Effector memory CD4-positive, alpha-beta T cell (primary cell): Measurements from ENCODE around the gene PPP4R4.

Source experiments
- DNase-seq, 3 donors: peaks; one replicate each; pipeline ENCODE4 v3.0.0-alpha.2; 2020
- H3K27ac ChIP-seq: 2 replicates; pipeline ENCODE4 v1.7.0; 2013; ENCODE audit warnings: mild to moderate bottlenecking, low read length, moderate library complexity; ENCODE audit not compliant: insufficient read depth, poor library complexity, severe bottlenecking
- H3K27me3 ChIP-seq: replicated peaks from 2 replicates; pipeline ENCODE4 v1.7.0; 2013; ENCODE audit warnings: mild to moderate bottlenecking, low read length; ENCODE audit not compliant: insufficient read depth, control insufficient read depth, poor library complexity, severe bottlenecking
- H3K36me3 ChIP-seq: 2 replicates; pipeline ENCODE4 v1.7.0; 2013; ENCODE audit warnings: mild to moderate bottlenecking, low read length, moderate library complexity; ENCODE audit not compliant: control insufficient read depth, insufficient read depth
- H3K4me1 ChIP-seq: 2 replicates; pipeline ENCODE4 v1.7.0; 2013; ENCODE audit warnings: low read length, mild to moderate bottlenecking; ENCODE audit not compliant: control insufficient read depth, insufficient read depth, poor library complexity, severe bottlenecking
- H3K4me3 ChIP-seq: 2 replicates; pipeline ENCODE4 v1.7.0; 2013; ENCODE audit warnings: low read length, low read depth, mild to moderate bottlenecking; ENCODE audit not compliant: insufficient read depth, poor library complexity, severe bottlenecking
- H3K9me3 ChIP-seq: 2 replicates; pipeline ENCODE4 v1.7.0; 2013; ENCODE audit warnings: mild to moderate bottlenecking, low read length, moderate library complexity; ENCODE audit not compliant: control insufficient read depth

Gene PPP4R4

DNA sequence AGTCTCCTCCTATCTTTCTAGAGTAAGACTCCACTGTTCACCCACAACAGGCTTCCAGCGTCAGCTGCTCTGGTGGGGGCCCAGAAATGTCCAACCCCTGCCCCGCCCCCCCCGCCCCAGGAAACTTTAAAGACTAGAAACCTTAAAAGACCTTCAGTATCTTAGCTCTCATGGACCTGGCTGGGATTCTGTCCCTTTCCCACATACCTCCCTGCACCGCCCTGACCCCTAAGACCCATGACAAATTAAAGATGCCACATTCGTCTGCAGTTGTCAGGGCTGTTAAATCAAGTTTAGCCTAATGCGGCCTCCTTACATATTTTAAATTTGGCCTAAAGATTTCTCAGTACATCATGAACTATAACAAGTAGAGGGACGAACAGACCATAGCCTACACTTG is 129.0 kb downstream of the PPP4R4 start:
- H3K9me3 ChIP-seq: no peaks in the 10 kb centered on the region
- no peaks in the 10 kb centered on the region for H3K36me3 ChIP-seq
- H3K27me3 ChIP-seq: no peaks in the 10 kb centered on the region
- H3K27ac ChIP-seq: no peak overlapping the region
- H3K4me3 ChIP-seq: no peak overlapping the region
- H3K4me1 ChIP-seq: no peaks in the 10 kb centered on the region
- no peak for DNase-seq

DNA sequence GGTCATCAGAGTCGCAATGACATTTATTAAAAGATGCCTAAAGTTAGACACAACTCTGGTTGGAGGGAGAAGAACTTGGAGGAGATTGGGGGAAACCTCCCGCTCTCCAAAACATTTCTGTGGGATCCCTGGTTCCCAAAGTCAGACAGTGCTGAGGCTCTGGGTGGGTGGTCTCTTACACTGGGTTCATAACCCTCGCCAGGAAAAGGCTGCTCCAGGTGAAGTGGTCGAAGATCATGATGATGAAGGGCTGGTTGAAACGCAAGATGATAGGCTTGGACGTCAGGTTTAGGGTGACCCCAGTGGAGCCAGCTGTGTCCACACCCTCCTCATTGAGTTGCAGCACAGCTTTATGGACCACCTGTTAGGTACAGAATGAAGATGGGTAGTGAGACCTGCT is 130.1 kb downstream of the PPP4R4 start:
- Histone ChIP-seq H3K4me3 (no peak overlapping the region), H3K27me3 (no peaks in the 10 kb centered on the region), H3K9me3 (no peaks in the 10 kb centered on the region), H3K4me1 (no peaks in the 10 kb centered on the region), H3K27ac (no peak overlapping the region), H3K36me3 (no peaks in the 10 kb centered on the region)
- DNase-seq: no peak

DNA sequence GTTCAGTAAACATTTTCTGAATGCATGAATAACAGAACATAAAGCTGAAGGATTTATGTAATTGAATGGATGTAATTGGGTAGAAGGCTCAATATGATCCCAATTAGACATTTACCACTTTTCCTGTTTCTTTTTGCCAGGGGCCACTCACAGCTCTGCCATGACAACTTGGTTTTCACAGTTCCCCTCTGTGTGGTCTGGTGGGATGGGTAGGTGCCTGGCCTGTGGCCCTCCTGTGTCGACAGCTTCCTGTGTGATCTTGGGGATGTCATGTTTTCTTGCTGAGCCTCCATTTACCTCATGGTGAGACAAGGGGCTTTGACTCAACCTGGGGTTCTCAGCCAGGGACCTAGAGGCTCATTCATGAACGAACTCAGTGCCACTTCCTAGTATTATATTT is 131.5 kb downstream of the PPP4R4 start:
- H3K4me1 ChIP-seq: no peaks in the 10 kb centered on the region
- H3K4me3 ChIP-seq: no peak overlapping the region
- H3K27ac ChIP-seq: no peak overlapping the region
- DNase-seq: no peak
- H3K27me3 ChIP-seq: no peaks in the 10 kb centered on the region
- H3K9me3 ChIP-seq: no peaks in the 10 kb centered on the region
- no peaks in the 10 kb centered on the region for H3K36me3 ChIP-seq

DNA sequence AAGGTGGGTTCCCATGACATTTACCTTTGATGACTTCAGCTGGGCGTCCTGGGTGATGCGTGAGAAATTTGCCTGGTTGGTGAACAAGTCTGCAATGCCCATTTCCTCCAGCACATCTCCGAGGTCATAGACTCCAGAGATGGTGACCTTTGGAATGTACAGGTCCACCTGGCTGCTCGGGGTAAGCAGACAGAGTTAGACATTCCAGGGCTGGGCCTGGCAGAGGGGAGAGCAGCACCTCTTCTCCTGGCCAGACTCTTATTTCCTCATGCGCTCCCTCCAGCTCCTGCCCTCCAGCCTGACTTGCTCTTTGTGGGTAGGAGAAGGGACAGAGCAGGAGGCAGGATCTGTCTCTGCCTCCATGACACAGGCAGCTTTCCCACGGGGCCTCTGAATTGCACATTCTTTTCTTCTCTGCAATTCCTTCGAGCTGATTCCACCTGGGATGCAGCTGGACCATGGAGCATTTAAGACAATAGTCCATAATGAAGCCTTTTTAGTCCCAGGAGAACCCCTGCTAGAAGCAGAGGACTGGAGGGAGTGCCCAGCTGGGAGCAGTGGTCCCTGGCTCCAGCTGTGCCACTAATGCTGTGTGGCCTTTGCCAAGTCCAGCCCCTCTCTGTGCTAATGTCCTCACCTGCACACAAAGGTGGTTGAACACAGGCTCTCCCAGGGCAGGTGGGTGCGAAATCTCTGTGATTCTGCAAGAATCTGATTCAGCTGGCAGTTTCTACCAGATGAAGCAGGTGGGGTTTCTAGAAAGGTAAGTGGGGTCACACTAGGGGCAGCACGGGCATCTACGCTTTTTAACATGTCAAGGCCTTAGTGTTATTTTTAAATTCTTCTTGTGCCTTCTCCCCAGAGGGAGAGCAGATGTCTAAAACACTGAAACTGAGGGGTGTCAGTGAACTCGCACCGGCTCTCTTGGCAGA is 132.2 kb downstream of the PPP4R4 start:
- no peak for DNase-seq
- no peaks in the 10 kb centered on the region for H3K36me3 ChIP-seq
- no peaks in the 10 kb centered on the region for H3K4me1 ChIP-seq
- H3K9me3 ChIP-seq: no peaks in the 10 kb centered on the region
- H3K4me3 ChIP-seq: no peak overlapping the region
- no peak overlapping the region for H3K27ac ChIP-seq
- no peaks in the 10 kb centered on the region for H3K27me3 ChIP-seq

DNA sequence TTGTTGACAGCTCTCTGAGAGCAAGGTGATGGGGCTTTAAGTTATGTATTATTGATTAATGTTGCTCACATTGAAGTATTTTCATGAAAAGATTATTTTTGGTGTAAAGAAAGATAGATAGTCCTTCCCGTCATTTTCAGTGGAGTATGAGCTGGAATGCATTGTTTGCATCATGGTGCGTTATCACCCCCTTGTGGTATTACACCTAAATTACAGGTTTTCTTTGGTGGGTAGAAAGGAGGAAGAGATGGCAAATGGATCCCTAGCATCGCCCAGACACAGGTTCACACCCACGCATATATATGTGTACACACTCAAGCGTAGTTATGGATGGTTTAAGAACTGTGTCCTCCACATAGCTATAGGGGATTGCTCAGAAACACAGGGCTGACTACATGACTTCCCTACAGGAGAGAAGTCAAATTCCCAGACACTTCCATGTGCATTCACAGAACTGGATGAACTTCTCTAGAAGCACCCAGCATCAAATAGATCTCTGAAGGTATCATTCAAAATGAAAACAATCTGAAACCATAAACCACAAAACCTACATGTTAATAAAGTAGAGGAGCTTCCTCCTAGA is 133.4 kb downstream of the PPP4R4 start:
- Histone ChIP-seq H3K4me1 (no peaks in the 10 kb centered on the region), H3K9me3 (no peaks in the 10 kb centered on the region), H3K4me3 (no peak overlapping the region), H3K27ac (no peak overlapping the region), H3K27me3 (no peaks in the 10 kb centered on the region), H3K36me3 (no peaks in the 10 kb centered on the region)
- DNase-seq: no peak

DNA sequence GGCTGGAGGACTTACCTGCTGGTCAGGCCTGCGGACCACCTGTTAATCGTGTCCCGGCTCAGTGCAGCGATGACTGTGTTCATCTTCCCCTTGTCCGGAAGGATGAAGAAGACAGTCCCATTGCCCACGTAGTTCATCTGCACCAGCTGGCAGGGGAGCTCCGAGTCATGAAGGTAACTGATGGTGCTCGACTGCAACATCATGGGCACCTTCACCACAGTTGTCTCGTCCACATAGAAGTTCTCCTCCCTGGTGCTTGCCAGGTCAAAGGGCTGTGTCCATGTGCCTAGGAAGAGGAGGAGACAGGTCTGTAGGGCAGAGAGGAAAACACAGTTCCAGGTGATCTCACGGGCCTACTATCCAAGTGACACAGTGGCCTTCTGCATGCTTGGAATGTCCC is 135.6 kb downstream of the PPP4R4 start:
- DNase-seq: no peak
- no peaks in the 10 kb centered on the region for H3K27me3 ChIP-seq
- no peak overlapping the region for H3K4me3 ChIP-seq
- H3K4me1 ChIP-seq: no peaks in the 10 kb centered on the region
- H3K36me3 ChIP-seq: no peaks in the 10 kb centered on the region
- H3K9me3 ChIP-seq: no peaks in the 10 kb centered on the region
- no peak overlapping the region for H3K27ac ChIP-seq

DNA sequence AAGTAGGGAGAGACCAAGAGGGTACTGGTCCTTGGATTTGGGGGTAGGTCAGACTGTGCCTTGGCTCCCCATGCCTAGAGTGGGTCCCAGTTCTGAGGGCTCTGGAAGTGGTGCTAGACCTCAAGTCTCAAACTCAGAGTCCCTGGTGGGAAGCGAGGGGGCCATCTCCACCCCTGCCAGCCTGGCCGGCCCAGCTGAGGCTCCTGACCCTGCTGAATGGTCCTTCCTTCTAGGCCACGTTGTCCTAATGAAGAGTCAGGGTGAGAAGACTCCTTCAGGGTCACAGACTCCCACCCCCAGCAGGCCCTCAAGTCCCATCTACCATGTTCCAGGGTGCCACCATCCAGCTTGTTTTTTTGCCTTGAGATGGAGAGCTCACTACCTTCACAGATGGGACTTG is 136.1 kb downstream of the PPP4R4 start:
- DNase-seq: no peak
- no peaks in the 10 kb centered on the region for H3K36me3 ChIP-seq
- H3K4me3 ChIP-seq: no peak overlapping the region

DNA sequence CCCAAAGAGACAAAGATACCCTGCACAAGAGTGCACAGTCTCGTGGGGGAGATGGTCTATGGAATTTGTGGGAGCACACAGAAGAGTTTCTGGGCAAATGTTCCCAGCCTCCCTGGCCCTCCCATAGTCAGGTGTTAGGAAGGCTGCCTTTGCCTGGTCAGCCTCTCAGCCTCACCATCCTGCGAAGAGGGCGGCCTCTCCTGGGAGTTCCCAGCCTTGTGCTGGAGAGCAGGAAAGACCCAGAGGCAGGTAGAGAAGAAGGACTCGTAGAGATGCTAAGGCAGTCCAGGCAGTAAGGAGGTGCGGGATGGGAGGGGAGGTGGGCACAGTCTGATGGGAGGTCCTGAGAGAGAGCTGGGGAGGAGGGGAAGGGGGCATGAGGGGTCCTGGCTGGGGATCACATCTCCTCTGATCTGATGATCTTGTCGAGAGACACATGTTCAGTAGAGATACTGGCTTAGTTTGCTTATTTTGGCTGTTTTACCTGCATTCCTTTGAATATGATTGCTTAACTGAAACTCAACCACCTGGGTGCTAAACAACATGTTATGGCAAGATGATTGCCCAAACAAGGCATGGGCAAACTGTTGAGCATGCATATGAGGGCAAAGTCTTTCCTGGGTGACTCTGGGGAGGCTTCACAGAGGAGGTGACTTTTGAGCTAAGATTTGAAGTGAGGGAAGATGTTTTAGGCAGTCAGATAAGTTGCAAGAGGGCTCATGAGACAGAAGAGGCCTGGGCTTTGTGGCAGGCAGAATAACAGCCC is 138.5 kb downstream of the PPP4R4 start:
- DNase-seq: no peak
- H3K27ac ChIP-seq: no peak overlapping the region
- no peak overlapping the region for H3K4me3 ChIP-seq

More for the DNA sequence above, 136.1 kb downstream of the PPP4R4 start:
- no peak overlapping the region for H3K27ac ChIP-seq
- H3K4me1 ChIP-seq: no peaks in the 10 kb centered on the region
- no peaks in the 10 kb centered on the region for H3K9me3 ChIP-seq
- no peaks in the 10 kb centered on the region for H3K27me3 ChIP-seq

DNA sequence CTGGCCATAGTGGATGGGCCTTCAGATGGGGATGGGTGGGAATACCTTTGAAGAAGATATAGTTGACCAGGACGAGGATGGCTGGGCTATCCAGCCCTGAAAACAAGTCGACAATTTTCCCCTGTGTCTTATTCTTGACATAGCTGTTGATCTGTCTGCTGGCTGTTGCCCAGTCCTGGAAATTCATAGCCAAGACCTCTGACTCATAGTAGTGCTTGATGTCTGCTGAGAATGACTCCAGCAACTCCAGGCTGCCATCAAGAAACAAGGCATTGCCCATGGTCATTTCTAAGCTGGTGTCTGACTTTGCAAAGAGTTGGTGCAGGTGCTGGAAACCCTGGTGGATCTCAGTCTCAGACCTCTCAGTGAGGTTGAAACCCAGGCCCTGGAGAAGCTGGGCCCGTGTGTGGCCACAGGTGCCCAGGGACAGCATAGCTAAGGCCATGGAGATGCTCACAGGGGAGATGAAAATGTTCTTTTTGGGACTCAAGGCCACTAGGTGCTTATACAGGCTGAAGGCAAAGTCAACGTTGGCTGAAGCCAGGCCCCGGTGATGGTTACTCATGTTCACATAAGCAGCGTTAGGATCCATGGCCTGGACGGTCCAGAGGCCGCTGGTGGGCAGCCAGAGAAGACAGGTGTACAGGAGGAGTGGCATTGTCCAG is 140.0 kb downstream of the PPP4R4 start:
- no peak for DNase-seq

More for the DNA sequence above, 138.5 kb downstream of the PPP4R4 start:
- Histone ChIP-seq H3K27me3 (no peaks in the 10 kb centered on the region), H3K4me1 (no peaks in the 10 kb centered on the region), H3K36me3 (no peaks in the 10 kb centered on the region), H3K9me3 (no peaks in the 10 kb centered on the region)

More for the DNA sequence above, 140.0 kb downstream of the PPP4R4 start:
- no peaks in the 10 kb centered on the region for H3K9me3 ChIP-seq
- H3K27ac ChIP-seq: no peak overlapping the region
- no peak overlapping the region for H3K4me3 ChIP-seq
- H3K4me1 ChIP-seq: no peaks in the 10 kb centered on the region
- H3K36me3 ChIP-seq: no peaks in the 10 kb centered on the region
- H3K27me3 ChIP-seq: no peaks in the 10 kb centered on the region
